Bone marrow (tissue), 2 donors: Measurements from ENCODE around the gene CFAP97D1.
"Not testable (repeated sequence)": the region's sequence is repeated elsewhere in the genome, so short reads cannot be mapped to it uniquely, and the experiment has no call there.

Experiments
- DNase-seq, 2 donors: peaks; one replicate each; lab custom pipeline; 2025; lab: John Stamatoyannopoulos, UW

CFAP97D1 gene

DNA sequence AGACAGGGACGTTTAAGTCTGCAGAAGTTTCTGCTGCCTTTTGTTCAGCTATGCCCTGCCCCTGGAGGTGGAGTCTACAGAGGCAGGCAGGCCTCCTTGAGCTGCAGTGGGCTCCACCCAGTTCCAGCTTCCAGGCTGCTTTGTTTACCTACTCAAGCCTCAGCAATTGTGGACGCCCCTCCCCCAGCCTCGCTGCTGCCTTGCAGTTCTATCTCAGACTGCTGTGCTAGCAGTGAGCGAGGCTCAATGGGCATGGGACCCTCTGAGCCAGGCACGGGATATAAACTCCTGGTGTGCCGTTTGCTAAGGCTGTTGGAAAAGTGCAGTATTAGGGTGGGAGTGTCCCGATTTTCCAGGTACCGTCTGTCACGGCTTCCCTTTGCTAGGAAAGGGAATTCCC is 17.8 kb downstream of the CFAP97D1 start:
- DNase-seq = not testable (repeated sequence)

GRCh38 chr17:43799047-43799446 is 18.8 kb downstream of the CFAP97D1 start:
- DNase-seq = no peak

DNA sequence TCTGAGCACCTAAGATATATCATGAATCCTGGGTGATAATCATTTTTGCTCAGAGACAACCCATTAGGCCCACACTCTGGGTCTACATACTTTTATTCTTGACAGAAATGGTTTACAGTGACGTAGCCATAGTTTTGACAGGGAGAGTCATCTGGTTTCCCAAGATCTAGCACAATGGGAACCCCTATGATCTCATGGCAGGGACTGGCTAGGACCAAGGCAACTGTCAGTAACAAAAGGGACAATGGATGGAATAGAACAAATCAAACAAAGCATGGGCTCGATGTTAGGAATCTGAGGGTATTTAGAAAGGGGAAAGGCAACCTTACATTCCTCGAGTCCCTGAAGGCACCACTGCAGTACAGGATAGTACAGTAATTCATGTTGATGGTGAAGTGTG is 20.5 kb downstream of the CFAP97D1 start:
- no peak for DNase-seq

DNA sequence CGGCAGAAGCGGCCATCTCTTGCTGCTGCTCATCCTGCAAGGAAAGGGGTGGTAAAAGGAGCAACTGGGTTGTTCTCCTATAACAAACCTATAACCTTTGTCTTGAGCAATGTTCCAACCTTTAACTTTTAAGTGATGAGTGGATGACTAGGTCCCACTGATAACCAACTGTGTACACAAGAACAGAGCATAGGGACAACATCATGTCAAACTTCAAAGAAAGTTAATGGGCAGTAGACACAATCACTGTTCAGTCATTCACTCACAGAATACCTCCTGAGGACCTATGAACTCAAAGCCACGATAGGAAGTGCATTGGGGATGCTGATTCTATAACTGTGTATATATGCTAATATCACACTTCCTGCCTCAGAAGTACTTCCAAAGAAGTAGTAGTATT is 21.6 kb downstream of the CFAP97D1 start:
- DNase-seq = no peak

DNA sequence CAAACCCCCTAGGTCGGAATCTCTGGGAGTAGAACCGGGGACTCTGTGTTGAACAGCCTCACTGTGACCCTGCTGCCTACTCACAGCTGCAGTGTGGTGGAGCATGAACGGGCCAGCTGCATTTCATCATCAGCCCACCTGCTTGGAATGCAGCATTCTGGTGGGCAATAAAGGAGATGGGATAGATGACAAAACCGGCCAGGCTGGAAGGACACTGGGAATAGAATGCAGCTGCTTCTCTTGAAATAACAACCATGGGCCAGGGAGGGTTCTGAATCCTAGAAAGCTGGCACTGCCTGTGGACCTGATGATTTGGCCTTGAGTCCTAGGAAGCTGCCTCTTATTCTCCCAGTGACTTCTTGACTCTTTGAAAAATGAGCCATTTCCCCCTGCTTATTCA is 23.5 kb downstream of the CFAP97D1 start:
- no peak for DNase-seq

DNA sequence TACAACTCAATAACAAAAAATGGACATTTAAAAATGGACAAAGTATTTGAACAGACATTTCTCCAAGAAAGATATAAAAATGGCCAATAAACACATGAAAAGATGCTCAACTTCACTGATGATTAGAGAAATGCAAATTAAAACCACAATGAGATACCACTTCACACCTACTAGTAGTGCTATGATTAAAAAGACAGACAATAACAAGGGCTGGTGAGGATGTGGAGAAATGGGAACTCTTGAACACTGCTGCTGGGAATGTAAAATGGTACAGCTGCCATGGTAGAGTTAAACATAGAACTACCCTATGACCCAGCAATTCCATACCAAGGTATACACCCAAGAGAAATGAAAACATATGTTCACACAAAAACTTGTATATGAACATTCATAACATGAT is 24.9 kb downstream of the CFAP97D1 start:
- DNase-seq = no peak

GRCh38 chr17:43808076-43808475 is 27.8 kb downstream of the CFAP97D1 start:
- no peak for DNase-seq

- DNase-seq = no peak
Observed at GRCh38 chr17:43809121-43809520, 28.9 kb downstream of the CFAP97D1 start.

DNA sequence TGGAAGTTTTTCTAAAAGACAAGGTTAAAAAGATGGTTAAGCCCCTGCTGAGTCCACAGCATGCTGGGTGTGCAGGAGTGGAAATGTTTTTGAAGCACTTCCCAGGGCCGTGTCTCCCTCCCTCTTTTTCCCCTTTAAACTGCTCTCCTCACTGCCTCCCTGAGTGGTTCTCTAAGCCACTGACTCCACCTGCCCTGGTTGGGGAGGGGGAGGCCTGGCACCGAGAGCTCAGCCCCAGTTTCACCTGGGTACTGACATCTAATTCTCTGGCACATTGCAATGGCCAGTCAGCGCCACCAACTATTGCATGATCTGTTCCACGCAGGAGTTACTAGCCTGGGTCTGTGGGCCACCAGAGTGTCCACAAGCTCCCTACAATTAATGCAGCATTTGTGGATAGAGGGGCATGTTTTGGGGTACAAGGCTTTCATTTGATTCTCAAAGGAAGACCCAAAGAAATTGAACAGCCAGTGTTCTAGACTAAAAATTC is 30.0 kb downstream of the CFAP97D1 start:
- no peak for DNase-seq

GRCh38 chr17:43810823-43811222 is 30.6 kb downstream of the CFAP97D1 start:
- no peak for DNase-seq

DNA sequence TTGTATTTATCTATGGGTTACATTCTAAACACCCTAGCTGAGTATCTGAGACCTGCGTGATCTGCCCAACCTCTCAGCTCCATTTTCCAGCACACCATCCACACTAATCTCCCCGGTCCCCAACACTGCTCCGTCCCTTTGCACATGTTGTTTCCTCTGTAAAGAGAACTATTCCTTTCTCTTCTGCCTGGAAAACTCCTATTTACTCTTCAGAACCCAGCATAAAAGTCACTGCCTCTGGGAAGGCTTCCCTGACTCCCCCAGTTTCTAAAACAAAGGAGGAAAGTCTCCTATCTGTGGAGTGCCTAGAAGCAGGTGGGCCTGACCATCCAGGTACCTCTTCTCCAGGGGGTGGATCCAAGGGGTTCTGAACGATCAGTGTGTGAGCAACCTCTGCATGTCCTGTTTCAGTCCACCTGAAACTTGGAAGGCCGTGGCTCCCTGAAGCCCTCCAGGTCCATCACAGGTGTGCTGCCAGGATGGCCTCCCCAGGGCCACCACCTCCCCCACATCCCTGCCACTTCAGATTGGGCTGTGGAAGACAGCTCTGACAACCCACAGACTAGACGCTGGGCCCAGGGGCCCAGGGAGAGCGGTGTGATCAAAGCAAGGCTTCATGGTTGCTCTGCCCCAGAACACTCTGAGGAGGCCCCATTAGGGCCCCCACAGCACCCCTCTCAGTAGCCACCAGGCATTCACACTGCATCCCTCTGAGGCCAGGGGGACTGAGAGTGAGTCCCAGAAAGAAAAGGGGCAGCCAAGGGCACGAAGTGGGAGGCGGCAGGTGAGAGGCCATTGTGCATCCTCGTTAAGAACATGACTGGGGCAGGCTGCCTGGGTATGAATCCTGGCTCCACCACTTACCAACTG is 32.4 kb downstream of the CFAP97D1 start:
- DNase-seq = no peak

GRCh38 chr17:43813386-43813785 is 33.2 kb downstream of the CFAP97D1 start:
- DNase-seq = no peak

GRCh38 chr17:43814026-43814425 is 33.8 kb downstream of the CFAP97D1 start:
- DNase-seq = no peak

DNA sequence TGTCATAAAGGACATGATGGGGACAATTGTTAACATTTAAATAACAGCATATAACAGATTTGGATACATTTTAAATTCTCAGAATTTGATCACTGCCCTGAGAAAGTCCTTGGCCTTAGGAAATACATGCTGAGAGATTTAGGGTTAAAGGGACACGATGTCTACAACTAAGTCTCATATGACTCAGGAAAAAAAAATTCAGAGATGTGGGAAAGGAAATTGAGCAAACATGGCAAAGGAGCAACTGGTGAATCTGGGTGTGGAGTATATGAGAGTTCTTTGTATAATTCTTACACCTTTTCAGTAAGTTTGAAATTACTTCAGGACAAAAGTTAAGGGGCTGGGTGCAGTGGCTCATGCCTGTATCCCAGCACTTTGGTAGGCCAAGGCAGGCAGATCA is 34.5 kb downstream of the CFAP97D1 start:
- DNase-seq = no peak

GRCh38 chr17:43816336-43817320 is 36.4 kb downstream of the CFAP97D1 start:
- no peak for DNase-seq

DNA sequence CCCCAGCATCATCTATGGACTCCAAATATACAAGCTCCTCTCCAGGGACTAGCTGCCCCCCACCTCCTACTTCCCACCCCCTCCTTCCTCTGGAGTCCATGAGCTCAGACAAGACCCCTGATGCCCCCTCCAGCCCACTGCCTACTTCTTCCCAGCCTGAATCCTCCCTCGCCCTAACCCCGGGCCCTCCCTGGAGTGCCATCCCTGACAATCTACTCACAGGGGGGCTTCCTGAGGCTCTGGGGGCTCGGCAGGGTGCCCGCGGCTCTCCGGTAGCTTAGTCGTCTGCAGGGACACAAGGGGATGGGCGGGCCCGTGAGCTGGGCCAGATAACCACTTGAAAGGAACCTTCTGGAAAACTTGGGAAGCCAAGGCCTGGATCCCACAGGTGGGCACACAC is 37.6 kb downstream of the CFAP97D1 start:
- no peak for DNase-seq

DNA sequence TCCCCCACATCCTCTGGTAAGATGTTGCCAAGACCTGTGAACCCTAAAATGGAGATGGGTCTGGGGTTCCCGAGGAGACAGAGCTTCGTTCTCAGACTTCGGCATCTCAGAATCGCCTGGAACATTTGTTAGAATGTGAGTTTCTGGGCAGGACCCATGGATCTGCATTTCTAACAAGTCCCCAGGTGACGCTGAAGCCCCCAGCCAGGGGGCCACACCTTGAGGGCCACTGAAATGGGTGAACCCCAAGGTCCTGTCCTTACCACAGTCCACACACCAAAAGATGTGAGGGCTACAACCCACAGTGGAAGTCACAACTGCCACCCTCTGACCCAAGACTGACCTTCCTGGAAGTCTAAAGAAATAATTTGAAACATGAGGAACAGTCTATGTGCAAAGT is 38.7 kb downstream of the CFAP97D1 start:
- no peak for DNase-seq

DNA sequence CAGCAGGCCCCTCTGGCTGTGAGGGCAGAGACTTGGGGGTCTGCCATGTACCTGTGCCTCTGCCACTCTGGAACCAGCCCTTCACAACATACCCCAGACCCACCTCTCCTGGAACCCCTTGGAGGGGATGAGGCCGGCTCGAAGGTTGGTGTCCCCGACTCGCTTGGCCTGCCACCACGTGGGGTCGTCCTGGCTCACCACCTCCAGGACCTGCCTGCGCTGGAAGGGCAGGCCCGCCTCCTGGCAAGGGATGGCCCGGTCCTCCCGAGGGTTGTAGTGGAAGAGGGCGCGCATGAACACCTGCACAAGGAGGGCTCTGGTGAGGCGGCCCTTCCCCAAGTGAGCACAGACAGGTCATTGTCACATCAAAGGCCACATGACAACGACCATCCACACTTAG is 40.5 kb downstream of the CFAP97D1 start:
- no peak for DNase-seq

DNA sequence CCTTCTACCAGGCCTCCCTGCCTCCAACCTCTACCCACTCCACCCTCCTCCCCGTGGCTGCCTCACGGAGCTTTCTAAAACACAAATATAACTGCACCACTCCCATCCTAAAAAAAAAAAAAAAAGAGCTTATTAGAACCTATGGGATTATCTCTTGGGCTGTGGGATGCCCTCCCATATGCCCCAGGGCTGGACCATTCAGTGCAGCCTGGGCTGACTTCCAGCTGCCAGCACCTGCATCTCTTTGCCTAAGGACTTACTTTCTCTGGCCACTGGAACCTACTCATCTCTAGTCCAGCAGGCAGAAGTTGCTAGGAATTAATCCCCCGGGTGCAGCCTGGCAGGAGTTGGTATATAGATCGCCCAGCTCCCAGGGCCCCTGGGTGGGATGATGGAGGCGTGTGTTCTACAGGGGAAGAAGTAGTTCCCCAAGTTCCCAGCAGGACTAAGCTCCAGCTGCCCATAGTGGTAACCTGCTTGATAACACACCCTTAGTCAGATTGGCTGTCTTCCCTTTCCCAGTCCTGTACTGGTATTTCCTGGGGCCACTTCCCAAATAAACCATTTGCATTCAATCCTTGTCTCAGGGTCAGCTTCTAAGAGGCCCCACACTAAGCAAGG is 42.4 kb downstream of the CFAP97D1 start:
- no peak for DNase-seq

DNA sequence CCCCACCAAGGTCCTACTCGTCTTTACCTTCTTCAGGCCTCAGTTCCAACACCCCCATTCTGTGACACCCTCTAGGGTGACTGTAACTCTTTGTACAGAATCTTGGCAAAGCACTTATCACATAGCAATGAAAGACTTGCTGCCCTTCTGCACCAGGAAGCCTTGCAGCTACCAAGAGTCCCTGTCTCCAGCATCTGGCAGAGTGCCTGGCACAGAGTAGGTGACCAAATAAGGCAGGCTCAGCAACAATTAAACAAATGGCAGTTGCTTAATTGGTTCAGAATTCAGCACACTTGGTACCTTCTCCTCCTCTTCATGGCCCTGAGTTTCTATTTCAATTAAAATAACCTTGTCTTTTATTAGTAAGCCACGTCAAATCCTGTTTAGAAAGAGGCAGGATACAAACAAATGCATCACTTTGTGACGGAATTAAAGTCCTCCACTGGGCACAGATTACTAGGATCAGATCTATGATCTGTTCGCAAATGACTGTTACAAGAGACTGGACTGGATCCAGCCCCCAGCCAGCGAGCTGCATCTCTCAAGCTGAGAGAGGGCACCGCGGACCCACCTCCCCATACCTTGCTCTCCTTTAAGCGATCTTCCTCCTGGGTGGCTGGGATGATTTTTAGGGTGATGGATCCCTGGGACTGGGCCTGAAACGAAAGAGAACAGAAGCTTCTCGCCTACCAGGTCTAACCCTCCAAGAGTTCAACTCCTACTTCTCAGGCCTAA is 43.3 kb downstream of the CFAP97D1 start:
- no peak for DNase-seq

- DNase-seq = no peak
Observed at GRCh38 chr17:43825567-43825966, 45.3 kb downstream of the CFAP97D1 start.

GRCh38 chr17:43826206-43826605 is 46.0 kb downstream of the CFAP97D1 start:
- DNase-seq = no peak
